HL-60 (cell line): Measurements from ENCODE around the gene EBLN2.

Experiments
- CTCF ChIP-seq: IDR thresholded peaks from one replicate; pipeline ENCODE4 v1.5.1; 2011; ENCODE audit warnings: low read length, control low read depth, inconsistent platforms; ENCODE audit not compliant: insufficient read depth
- GABPA ChIP-seq: IDR thresholded peaks from 2 replicates; pipeline ENCODE4 v1.6.1; 2012; ENCODE audit warnings: low read depth
- POLR2AphosphoS5 ChIP-seq: IDR thresholded peaks from 2 replicates; pipeline ENCODE4 v1.6.1; 2012; ENCODE audit warnings: low read depth
- REST ChIP-seq: IDR thresholded peaks from 2 replicates; pipeline ENCODE4 v1.6.1; 2012; ENCODE audit warnings: low read depth; ENCODE audit not compliant: insufficient replicate concordance
- SPI1 ChIP-seq: IDR thresholded peaks from 2 replicates; pipeline ENCODE4 v1.6.1; 2012; ENCODE audit warnings: low read depth, mild to moderate bottlenecking, borderline replicate concordance

- TF ChIP-seq GABPA (no peak), POLR2AphosphoS5 (no peak), CTCF (no peak), REST (no peak), SPI1 (peak; percentile 23; the same call in 1 of the 2 replicates)
Measured at GRCh38 chr3:73056014-73056844, 5.2 kb upstream of the EBLN2 start.
